ENCODE results near the gene NUP43.

GRCh38 chr6:149683256-149683859 is 63.0 kb downstream of the NUP43 start:
- no peak for TF ChIP-seq EP300 (IDR thresholded peaks at IDR 0.05)
- TF ChIP-seq, protein P1, sequence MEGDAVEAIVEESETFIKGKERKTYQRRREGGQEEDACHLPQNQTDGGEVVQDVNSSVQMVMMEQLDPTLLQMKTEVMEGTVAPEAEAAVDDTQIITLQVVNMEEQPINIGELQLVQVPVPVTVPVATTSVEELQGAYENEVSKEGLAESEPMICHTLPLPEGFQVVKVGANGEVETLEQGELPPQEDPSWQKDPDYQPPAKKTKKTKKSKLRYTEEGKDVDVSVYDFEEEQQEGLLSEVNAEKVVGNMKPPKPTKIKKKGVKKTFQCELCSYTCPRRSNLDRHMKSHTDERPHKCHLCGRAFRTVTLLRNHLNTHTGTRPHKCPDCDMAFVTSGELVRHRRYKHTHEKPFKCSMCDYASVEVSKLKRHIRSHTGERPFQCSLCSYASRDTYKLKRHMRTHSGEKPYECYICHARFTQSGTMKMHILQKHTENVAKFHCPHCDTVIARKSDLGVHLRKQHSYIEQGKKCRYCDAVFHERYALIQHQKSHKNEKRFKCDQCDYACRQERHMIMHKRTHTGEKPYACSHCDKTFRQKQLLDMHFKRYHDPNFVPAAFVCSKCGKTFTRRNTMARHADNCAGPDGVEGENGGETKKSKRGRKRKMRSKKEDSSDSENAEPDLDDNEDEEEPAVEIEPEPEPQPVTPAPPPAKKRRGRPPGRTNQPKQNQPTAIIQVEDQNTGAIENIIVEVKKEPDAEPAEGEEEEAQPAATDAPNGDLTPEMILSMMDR (IDR thresholded peaks at IDR 0.05), result no peak
- TF ChIP-seq BHLHE40 (IDR thresholded peaks at IDR 0.05; ENCODE audit: low read depth, low read length), result no peak
- TF ChIP-seq JUN (IDR thresholded peaks at IDR 0.05), result no peak
- TF ChIP-seq RNF2 (IDR thresholded peaks at IDR 0.05; ENCODE audit: borderline replicate concordance, low read depth), result no peak
- TF ChIP-seq POLR2AphosphoS2 (conservative IDR thresholded peaks at IDR 0.05; ENCODE audit: low read length), result no peak
- no peak for TF ChIP-seq POLR2A (IDR thresholded peaks at IDR 0.05; ENCODE audit: low read length)
- TF ChIP-seq FOSL2 (IDR thresholded peaks at IDR 0.05), result no peak
- no peak for TF ChIP-seq FOSL2 (CRISPR knock-in tag; IDR thresholded peaks at IDR 0.05)
- TF ChIP-seq REST (IDR thresholded peaks at IDR 0.05), result no peak
